ENCODE data around the gene NOTCH1. TPM values are rescaled to one million over a fixed set of nuclear protein-coding genes. Genes with fewer than 3 reads are reported as not detected.

NOTCH1 gene
- total RNA-seq, 4 donors from 2014 or later = 19.6 to 35.4 (median 23.2) TPM

DNA sequence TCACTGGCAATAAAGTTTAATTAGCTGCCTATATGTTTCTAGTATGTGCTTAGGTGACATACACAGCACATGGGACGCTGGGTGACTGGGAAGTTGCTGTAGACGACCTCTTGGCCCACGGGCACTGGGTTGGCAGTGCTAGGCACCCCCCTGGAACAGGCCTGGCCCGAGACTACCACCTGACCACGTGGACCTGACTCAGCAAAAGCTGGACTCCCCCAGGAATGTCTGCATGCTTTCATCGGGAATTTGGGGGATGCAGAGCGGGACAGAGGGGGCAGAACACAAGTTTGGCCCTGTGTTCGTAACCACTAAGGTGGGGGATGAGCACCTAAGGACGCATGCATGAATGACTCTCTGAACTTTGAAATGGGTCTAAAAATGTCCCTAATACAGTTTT, 89.6 kb downstream of the NOTCH1 start:
- no peak for TF ChIP-seq POLR2A (IDR thresholded peaks at IDR 0.05)
- TF ChIP-seq, protein P1, sequence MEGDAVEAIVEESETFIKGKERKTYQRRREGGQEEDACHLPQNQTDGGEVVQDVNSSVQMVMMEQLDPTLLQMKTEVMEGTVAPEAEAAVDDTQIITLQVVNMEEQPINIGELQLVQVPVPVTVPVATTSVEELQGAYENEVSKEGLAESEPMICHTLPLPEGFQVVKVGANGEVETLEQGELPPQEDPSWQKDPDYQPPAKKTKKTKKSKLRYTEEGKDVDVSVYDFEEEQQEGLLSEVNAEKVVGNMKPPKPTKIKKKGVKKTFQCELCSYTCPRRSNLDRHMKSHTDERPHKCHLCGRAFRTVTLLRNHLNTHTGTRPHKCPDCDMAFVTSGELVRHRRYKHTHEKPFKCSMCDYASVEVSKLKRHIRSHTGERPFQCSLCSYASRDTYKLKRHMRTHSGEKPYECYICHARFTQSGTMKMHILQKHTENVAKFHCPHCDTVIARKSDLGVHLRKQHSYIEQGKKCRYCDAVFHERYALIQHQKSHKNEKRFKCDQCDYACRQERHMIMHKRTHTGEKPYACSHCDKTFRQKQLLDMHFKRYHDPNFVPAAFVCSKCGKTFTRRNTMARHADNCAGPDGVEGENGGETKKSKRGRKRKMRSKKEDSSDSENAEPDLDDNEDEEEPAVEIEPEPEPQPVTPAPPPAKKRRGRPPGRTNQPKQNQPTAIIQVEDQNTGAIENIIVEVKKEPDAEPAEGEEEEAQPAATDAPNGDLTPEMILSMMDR (IDR thresholded peaks at IDR 0.05) = no peak
- WGBS, 2 donors = 91 to 94% methylated on average over 8 to 9 of the region's 9 CpGs
- no peaks in the 10 kb centered on the region for H3K27me3 ChIP-seq
- peaks cover 81 to 86% of the 10 kb centered on the region in 2 donors for H3K36me3 ChIP-seq
- intact Hi-C loops (cut with DNase I) = no loop called here
- no peak for DNase-seq
- H3K9me3 ChIP-seq = no peaks in the 10 kb centered on the region
- no peaks in the 10 kb centered on the region for H3K4me1 ChIP-seq
- no peak overlapping the region for H3K4me3 ChIP-seq (replicated peaks in 1 of 3)
- no peak overlapping the region for H3K27ac ChIP-seq

- H3K27ac ChIP-seq = no peak overlapping the region
- no peak for DNase-seq
- no peak overlapping the region for H3K4me3 ChIP-seq (replicated peaks in 1 of 3)
- intact Hi-C loops (cut with DNase I) = no loop called here
- WGBS, 2 donors = 92 to 94% methylated on average over 34 of the region's 43 CpGs
- TF ChIP-seq, protein P1 (IDR thresholded peaks at IDR 0.05) = no peak
- TF ChIP-seq POLR2A (IDR thresholded peaks at IDR 0.05) = no peak
- no peaks in the 10 kb centered on the region for H3K9me3 ChIP-seq
- H3K27me3 ChIP-seq = no peaks in the 10 kb centered on the region
- peaks cover 81 to 88% of the 10 kb centered on the region in 2 donors for H3K36me3 ChIP-seq
- no peaks in the 10 kb centered on the region for H3K4me1 ChIP-seq
Measured at GRCh38 chr9:136455043-136456002, 90.5 kb downstream of the NOTCH1 start.

DNA sequence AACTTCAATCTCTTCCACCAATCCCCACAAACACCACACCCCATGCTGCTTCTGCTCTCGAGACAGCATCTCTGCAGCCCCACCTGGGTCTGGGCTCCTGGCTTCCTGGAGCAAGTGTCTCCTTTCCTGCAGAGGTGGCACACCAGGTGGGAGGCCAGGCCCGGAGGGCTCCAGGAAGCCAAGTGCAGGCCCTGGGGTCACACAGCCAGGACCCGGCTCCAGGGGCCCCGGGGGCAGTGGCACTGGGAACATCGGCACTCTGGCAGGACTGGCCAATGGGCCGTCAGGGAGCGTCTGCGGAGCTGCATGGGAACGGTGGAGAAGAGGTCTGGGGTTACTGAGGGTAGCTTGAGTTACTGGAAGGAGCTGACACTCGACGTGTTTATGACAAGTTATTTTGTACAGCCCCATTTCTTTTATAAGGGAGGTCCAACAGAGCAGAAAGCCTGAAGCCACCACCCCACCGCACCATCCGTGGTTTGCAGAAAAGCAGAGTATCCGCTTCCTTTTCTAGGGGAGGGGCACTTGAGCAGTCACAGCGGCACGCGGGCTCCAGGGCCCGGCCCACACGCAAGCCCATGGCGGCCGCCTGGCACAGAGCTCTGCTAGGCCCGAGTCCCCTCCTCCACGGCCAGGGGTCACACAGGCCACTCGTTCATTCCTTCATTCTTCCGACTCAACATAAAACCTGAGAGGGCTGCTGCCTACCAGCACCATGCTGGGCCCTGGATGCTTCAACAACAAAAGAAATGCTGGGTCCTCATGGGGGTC, 91.6 kb downstream of the NOTCH1 start:
- Histone ChIP-seq H3K36me3 (peaks cover 76 to 86% of the 10 kb centered on the region in 2 donors), H3K4me1 (no peaks in the 10 kb centered on the region), H3K9me3 (no peaks in the 10 kb centered on the region), H3K4me3 (replicated peaks in 1 of 3) (no peak overlapping the region), H3K27me3 (no peaks in the 10 kb centered on the region), H3K27ac (no peak overlapping the region)
- 94 to 96% methylated on average over 25 of the region's 25 CpGs for WGBS, 2 donors
- intact Hi-C loops (cut with DNase I) = no loop called here
- no peak for DNase-seq
- TF ChIP-seq, protein P1 (IDR thresholded peaks at IDR 0.05) = no peak
- no peak for TF ChIP-seq POLR2A (IDR thresholded peaks at IDR 0.05)

- peaks cover 75 to 78% of the 10 kb centered on the region in 2 donors for H3K36me3 ChIP-seq
- no peak for TF ChIP-seq POLR2A (IDR thresholded peaks at IDR 0.05)
- TF ChIP-seq, protein P1 (IDR thresholded peaks at IDR 0.05) = no peak
Measured at GRCh38 chr9:136453326-136453725, 92.5 kb downstream of the NOTCH1 start.

More at GRCh38 chr9:136453326-136453725, 92.5 kb downstream of the NOTCH1 start:
- Histone ChIP-seq H3K27me3 (no peaks in the 10 kb centered on the region), H3K27ac (no peak overlapping the region), H3K4me3 (replicated peaks in 1 of 3) (no peak overlapping the region), H3K4me1 (no peaks in the 10 kb centered on the region), H3K9me3 (no peaks in the 10 kb centered on the region)
- WGBS, 2 donors = 91 to 95% methylated on average over 11 of the region's 11 CpGs
- intact Hi-C loops (cut with DNase I) = no loop called here
- no peak for DNase-seq

Measured in thyroid gland (tissue), 4 donors.